Hepatocyte (in vitro differentiated cells): ENCODE data around the gene RASSF4. TPM values are rescaled to one million over a fixed set of nuclear protein-coding genes. Genes with fewer than 3 reads are reported as not detected.

Source experiments
- DNase-seq: peaks from one replicate; pipeline ENCODE4 v3.0.0-alpha.2; 2016; ENCODE audit warnings: low spot score
- H2AFZ ChIP-seq: fragments of 200-600 bp; sonication (generic); 2 replicates; pipeline ENCODE4 v1.6.0; 2016; ENCODE audit warnings: antibody characterized with exemption, mild to moderate bottlenecking
- H3K27ac ChIP-seq: fragments of 200-600 bp; sonication (generic); 2 replicates; pipeline ENCODE4 v1.5.1; 2016; ENCODE audit warnings: mild to moderate bottlenecking
- H3K27me3 ChIP-seq: fragments of 200-600 bp; sonication (generic); 2 replicates; pipeline ENCODE4 v1.6.1; 2016
- H3K36me3 ChIP-seq: fragments of 200-600 bp; sonication (generic); replicated peaks from 2 replicates; pipeline ENCODE4 v1.5.1; 2016; ENCODE audit warnings: low read depth; ENCODE audit not compliant: insufficient read depth
- H3K4me1 ChIP-seq: fragments of 200-600 bp; sonication (generic); 2 replicates; pipeline ENCODE4 v1.5.1; 2016; ENCODE audit warnings: mild to moderate bottlenecking, moderate library complexity; ENCODE audit not compliant: insufficient read depth
- H3K4me2 ChIP-seq: fragments of 200-600 bp; sonication (generic); 2 replicates; pipeline ENCODE4 v1.6.0; 2016
- H3K4me3 ChIP-seq: fragments of 200-600 bp; sonication (generic); 2 replicates; pipeline ENCODE4 v1.5.1; 2016; ENCODE audit warnings: mild to moderate bottlenecking
- H3K79me2 ChIP-seq: fragments of 200-600 bp; sonication (generic); 2 replicates; pipeline ENCODE4 v1.6.0; 2017; ENCODE audit warnings: mild to moderate bottlenecking
- H3K9me2 ChIP-seq: fragments of 200-600 bp; sonication (generic); replicated peaks from 2 replicates; pipeline ENCODE4 v1.6.0; 2017; ENCODE audit warnings: mild to moderate bottlenecking; ENCODE audit not compliant: insufficient read depth
- H3K9me3 ChIP-seq: fragments of 200-600 bp; sonication (generic); 2 replicates; pipeline ENCODE4 v1.5.1; 2016; ENCODE audit warnings: low read depth, mild to moderate bottlenecking
- H4K20me1 ChIP-seq: fragments of 200-600 bp; sonication (generic); 2 replicates; pipeline ENCODE4 v1.6.0; 2016; ENCODE audit warnings: mild to moderate bottlenecking; ENCODE audit not compliant: insufficient read depth, poor library complexity, severe bottlenecking
- CTCF ChIP-seq: fragments of 200-600 bp; sonication (generic); IDR thresholded peaks from 2 replicates; pipeline ENCODE4 v1.5.1; 2016; ENCODE audit warnings: antibody characterized with exemption, mild to moderate bottlenecking; ENCODE audit not compliant: poor library complexity
- EZH2 ChIP-seq: fragments of 200-600 bp; sonication (generic); IDR thresholded peaks from 2 replicates; pipeline ENCODE4 v1.6.1; 2016; ENCODE audit warnings: antibody characterized with exemption, mild to moderate bottlenecking, borderline replicate concordance
- EZH2phosphoT487 ChIP-seq: fragments of 200-600 bp; sonication (generic); IDR thresholded peaks from one replicate; pipeline ENCODE4 v1.6.1; 2018; ENCODE audit warnings: antibody characterized with exemption, mild to moderate bottlenecking, low read depth, moderate library complexity; ENCODE audit not compliant: unreplicated experiment, severe bottlenecking
- WGBS: methylation state at CpG from one replicate; pipeline ENCODE4 v1.1.6; 2016; ENCODE audit warnings: low lambda C conversion rate; ENCODE audit errors: missing lambda C conversion rate; 5-methylcytosine and 5-hydroxymethylcytosine counted together
- polyA plus RNA-seq: library from polyadenylated mRNA; unstranded; fragments of >200 nt; fragmentation: Nextera tagmentation; extraction: Ambion mirVana; gene quantifications from 2 replicates; pipeline ENCODE4 v1.2.1, GENCODE V29; 2016
- total RNA-seq: library from RNA; depleted of rRNA; stranded (reverse); fragments of >200 nt; gene quantifications from 2 replicates; pipeline ENCODE4 v1.2.3, GENCODE V29; 2014

Gene RASSF4
- total and polyA plus RNA-seq, 2 experiments from 2014 or later, result 19.2 to 20.1 TPM

GRCh38 chr10:44994752-44995530, 35.3 kb downstream of the RASSF4 start:
- H3K27me3 ChIP-seq, result no peaks in the 10 kb centered on the region
- TF ChIP-seq CTCF, result no peak
- TF ChIP-seq EZH2, result no peak
- no peak for TF ChIP-seq EZH2phosphoT487
- no peaks in the 10 kb centered on the region for H3K36me3 ChIP-seq
- H3K27ac ChIP-seq, result peak overlapping the region; percentile 66
- H3K9me2 ChIP-seq, result no peaks in the 10 kb centered on the region
- DNase-seq, result no peak
- peaks cover 19% of the 10 kb centered on the region for H3K4me1 ChIP-seq
- no peaks in the 10 kb centered on the region for H3K79me2 ChIP-seq
- WGBS, result 83% methylated on average over 9 of the region's 9 CpGs
- H3K4me2 ChIP-seq, result no peak overlapping the region
- H4K20me1 ChIP-seq, result no peaks in the 10 kb centered on the region
- no peak overlapping the region for H2AFZ ChIP-seq
- H3K9me3 ChIP-seq, result no peaks in the 10 kb centered on the region
- no peak overlapping the region for H3K4me3 ChIP-seq

- no peaks in the 10 kb centered on the region for H3K9me3 ChIP-seq
- no peaks in the 10 kb centered on the region for H3K9me2 ChIP-seq
- H3K4me2 ChIP-seq, result no peak overlapping the region
- TF ChIP-seq EZH2 (no peak), CTCF (no peak), EZH2phosphoT487 (no peak)
- H3K4me3 ChIP-seq, result no peak overlapping the region
- no peaks in the 10 kb centered on the region for H3K36me3 ChIP-seq
- H3K27ac ChIP-seq, result peak overlapping the region; percentile 66
- peaks cover 19% of the 10 kb centered on the region for H3K4me1 ChIP-seq
- H3K79me2 ChIP-seq, result no peaks in the 10 kb centered on the region
- WGBS, result 61% methylated on average over 4 of the region's 4 CpGs
- no peak overlapping the region for H2AFZ ChIP-seq
- no peaks in the 10 kb centered on the region for H4K20me1 ChIP-seq
- no peak for DNase-seq
- H3K27me3 ChIP-seq, result no peaks in the 10 kb centered on the region
Measured at GRCh38 chr10:44995581-44995913, 35.9 kb downstream of the RASSF4 start.

GRCh38 chr10:44995914-44996669, 36.5 kb downstream of the RASSF4 start:
- no peak for DNase-seq
- H3K4me2 ChIP-seq, result no peak overlapping the region
- H3K4me1 ChIP-seq, result peaks cover 19% of the 10 kb centered on the region
- H3K4me3 ChIP-seq, result no peak overlapping the region
- peak overlapping the region; percentile 66 for H3K27ac ChIP-seq
- 74% methylated on average over 9 of the region's 9 CpGs for WGBS
- H3K9me3 ChIP-seq, result no peaks in the 10 kb centered on the region
- H4K20me1 ChIP-seq, result no peaks in the 10 kb centered on the region
- H3K9me2 ChIP-seq, result no peaks in the 10 kb centered on the region
- TF ChIP-seq CTCF, result no peak
- no peak overlapping the region for H2AFZ ChIP-seq
- H3K36me3 ChIP-seq, result no peaks in the 10 kb centered on the region
- H3K79me2 ChIP-seq, result no peaks in the 10 kb centered on the region
- H3K27me3 ChIP-seq, result no peaks in the 10 kb centered on the region
